GM23338 (cell line): ENCODE data around the gene PAMR1. TPM values are rescaled to one million over a fixed set of nuclear protein-coding genes. Genes with fewer than 3 reads are reported as not detected.

Source experiments
- ATAC-seq: fragments of 200-7000 bp; cut with Tn5 transposase; 3 replicates; pipeline ENCODE4 v1.9.1; 2020
- DNase-seq: peaks from one replicate; pipeline ENCODE4 v3.0.0-alpha.2; 2015; ENCODE audit warnings: low spot score
- H2AFZ ChIP-seq: fragments of 200-600 bp; sonication (generic); 2 replicates; pipeline ENCODE4 v1.8.0; 2016; ENCODE audit warnings: antibody characterized with exemption, mild to moderate bottlenecking, moderate library complexity
- H3F3A ChIP-seq: fragments of 200-600 bp; sonication (generic); replicated peaks from 2 replicates; pipeline ENCODE4 v1.8.0; 2017; ENCODE audit warnings: antibody characterized with exemption, mixed run types, low read depth
- H3K27ac ChIP-seq: fragments of 200-600 bp; sonication (generic); 2 replicates; pipeline ENCODE4 v1.6.1; 2016; ENCODE audit warnings: low read depth
- H3K27me3 ChIP-seq: fragments of 200-600 bp; sonication (generic); 2 replicates; pipeline ENCODE4 v1.8.0; 2016; ENCODE audit warnings: mild to moderate bottlenecking, mixed run types, moderate library complexity; ENCODE audit not compliant: insufficient read depth
- H3K36me3 ChIP-seq: fragments of 200-600 bp; sonication (generic); 2 replicates; pipeline ENCODE4 v1.8.0; 2016; ENCODE audit warnings: mild to moderate bottlenecking; ENCODE audit not compliant: insufficient read depth
- H3K4me1 ChIP-seq: fragments of 200-600 bp; sonication (generic); 2 replicates; pipeline ENCODE4 v1.8.0; 2016; ENCODE audit warnings: mild to moderate bottlenecking, moderate library complexity; ENCODE audit not compliant: insufficient read depth
- H3K4me2 ChIP-seq: fragments of 200-600 bp; sonication (generic); 2 replicates; pipeline ENCODE4 v1.7.1; 2017; ENCODE audit warnings: mixed run types
- H3K4me3 ChIP-seq: fragments of 200-600 bp; sonication (generic); 2 replicates; pipeline ENCODE4 v1.6.1; 2016; ENCODE audit warnings: mixed run types
- H3K79me2 ChIP-seq: fragments of 200-600 bp; sonication (generic); replicated peaks from 2 replicates; pipeline ENCODE4 v1.8.0; 2017; ENCODE audit warnings: mild to moderate bottlenecking; ENCODE audit not compliant: insufficient read depth
- H3K9me2 ChIP-seq: fragments of 200-600 bp; sonication (generic); 2 replicates; pipeline ENCODE4 v1.8.0; 2017; ENCODE audit not compliant: insufficient read depth
- H4K20me1 ChIP-seq: fragments of 200-600 bp; sonication (generic); replicated peaks from 2 replicates; pipeline ENCODE4 v1.8.0; 2017; ENCODE audit warnings: mild to moderate bottlenecking; ENCODE audit not compliant: insufficient read depth
- H3K27ac Mint-ChIP-seq: 2 replicates; pipeline ENCODE4 v1.8.0; 2020; ENCODE audit warnings: inconsistent platforms, mild to moderate bottlenecking, moderate library complexity, mixed read lengths
- H3K27me3 Mint-ChIP-seq: 3 replicates; pipeline ENCODE4 v1.8.0; 2022; ENCODE audit warnings: low read depth, mild to moderate bottlenecking, moderate library complexity, mixed read lengths, inconsistent platforms; ENCODE audit not compliant: insufficient read depth, poor library complexity
- H3K36me3 Mint-ChIP-seq: 3 replicates; pipeline ENCODE4 v1.8.0; 2021; ENCODE audit warnings: low read depth, mild to moderate bottlenecking, inconsistent platforms, moderate library complexity, mixed read lengths
- H3K4me1 Mint-ChIP-seq: 3 replicates; pipeline ENCODE4 v1.8.0; 2020; ENCODE audit warnings: mild to moderate bottlenecking, inconsistent platforms, mixed read lengths
- H3K4me3 Mint-ChIP-seq: 3 replicates; pipeline ENCODE4 v1.8.0; 2021; ENCODE audit warnings: moderate library complexity, mild to moderate bottlenecking, inconsistent platforms, mixed read lengths
- H3K9me3 Mint-ChIP-seq: 3 replicates; pipeline ENCODE4 v1.8.0; 2020; ENCODE audit warnings: moderate library complexity, mild to moderate bottlenecking, inconsistent platforms, mixed read lengths
- CTCF ChIP-seq, 2 experiments: fragments of 200-600 bp in 1 of 2; sonication (generic) in 1 of 2; conservative IDR thresholded peaks; 2 replicates each; pipeline versions ENCODE4 v1.5.1 to v1.6.1; 2016 to 2017; ENCODE audit warnings: antibody characterized with exemption in 2 of 2, low read depth in 2 of 2, mild to moderate bottlenecking in 2 of 2, moderate library complexity in 1 of 2
- EZH2 ChIP-seq: fragments of 200-600 bp; sonication (generic); IDR thresholded peaks from one replicate; pipeline ENCODE4 v1.8.0; 2017; ENCODE audit warnings: antibody characterized with exemption, mild to moderate bottlenecking, low read depth; ENCODE audit not compliant: unreplicated experiment
- JUNB ChIP-seq: IDR thresholded peaks from one replicate; pipeline ENCODE4 v1.6.1; 2016; ENCODE audit warnings: antibody characterized with exemption; ENCODE audit not compliant: unreplicated experiment
- NANOG ChIP-seq: IDR thresholded peaks from 2 replicates; pipeline ENCODE4 v1.6.1; 2016; ENCODE audit warnings: antibody characterized with exemption, borderline replicate concordance
- ZNF462 ChIP-seq: fragments of 250-450 bp; sonication (Bioruptor Pico); IDR thresholded peaks from 2 replicates; pipeline ENCODE4 v1.5.0; 2020; ENCODE audit warnings: mild to moderate bottlenecking, moderate library complexity
- polyA plus RNA-seq: library from polyadenylated mRNA; unstranded; fragments of >200 nt; fragmentation: Nextera tagmentation; extraction: Ambion mirVana; gene quantifications from 2 replicates; pipeline ENCODE4 v1.2.1, GENCODE V29; 2016
- total RNA-seq: library from RNA; depleted of rRNA; stranded (reverse); fragments of >200 nt; shearing (Covaris generic); gene quantifications from 2 replicates; pipeline ENCODE4 v1.2.3, GENCODE V29; 2014

PAMR1 gene
- total and polyA plus RNA-seq, 2 experiments from 2014 or later = 1.6 to 3.1 TPM

DNA sequence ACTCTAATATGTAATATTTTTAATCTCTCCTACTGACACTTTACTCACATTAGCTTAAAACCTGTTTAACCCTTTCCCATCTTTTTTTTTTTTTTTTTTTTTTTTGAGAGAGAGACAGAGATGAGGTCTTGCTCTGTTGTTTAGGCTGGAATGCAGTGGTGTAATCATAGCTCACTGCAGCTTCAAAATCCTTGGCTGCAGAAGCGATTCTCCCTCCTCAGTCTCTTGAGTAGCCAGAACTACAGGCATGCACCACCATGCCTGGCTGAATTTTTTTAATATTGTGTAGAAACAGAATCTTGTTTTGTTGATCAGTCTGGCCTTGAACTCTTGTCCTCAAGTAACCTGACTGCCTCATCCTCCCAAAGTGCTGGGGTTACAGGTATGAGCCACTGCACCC lies 37.3 kb downstream of the PAMR1 start (continued):
- no peak for TF ChIP-seq ZNF462
- no peak for TF ChIP-seq EZH2
- no peak for TF ChIP-seq JUNB

- H3K4me3 Mint-ChIP-seq = no peak overlapping the region
- peaks cover 17% of the 10 kb centered on the region for H3K9me3 Mint-ChIP-seq
- no peak overlapping the region for H3K27ac Mint-ChIP-seq
- Histone ChIP-seq H3K27ac (no peak overlapping the region), H3K4me3 (no peak overlapping the region), H3F3A (no peaks in the 10 kb centered on the region), H3K4me2 (no peak overlapping the region), H3K36me3 (0 out of 2 replicates have a peak, but pooled peaks cover 2% of the 10 kb centered on the region), H3K27me3 (no peaks in the 10 kb centered on the region), H3K4me1 (no peaks in the 10 kb centered on the region), H3K79me2 (no peaks in the 10 kb centered on the region), H2AFZ (no peak overlapping the region), H3K9me2 (no peaks in the 10 kb centered on the region), H4K20me1 (no peaks in the 10 kb centered on the region)
- no peaks in the 10 kb centered on the region for H3K4me1 Mint-ChIP-seq
- TF ChIP-seq CTCF (conservative IDR thresholded peaks at IDR 0.05; ENCODE audit: low read depth in 2 of 2) (peak; percentile 79 to 88), NANOG (no peak)
- DNase-seq (peak; percentile 94), ATAC-seq (peak; percentile 81)
- peaks cover 3% of the 10 kb centered on the region for H3K27me3 Mint-ChIP-seq
- H3K36me3 Mint-ChIP-seq = peaks cover 9% of the 10 kb centered on the region
These were observed 37.8 kb downstream of the PAMR1 start for GRCh38 chr11:35487532-35488078.
